Stimulated activated CD8-positive, alpha-beta memory T cell treated with anti-CD3 and anti-CD28 coated beads, Interleukin-7, amount 100 ng/mL, for 1 hour (primary cell): ENCODE results near the gene RBPMS2.

Experiments
- DNase-seq, 2 donors: peaks; one replicate each; pipeline ENCODE4 v3.0.0-alpha.2; 2020; ENCODE audit warnings: low read depth in 2 of 2

Gene RBPMS2

GRCh38 chr15:64783796-64784195, 8.4 kb upstream of the RBPMS2 start:
- no peak for DNase-seq

DNA sequence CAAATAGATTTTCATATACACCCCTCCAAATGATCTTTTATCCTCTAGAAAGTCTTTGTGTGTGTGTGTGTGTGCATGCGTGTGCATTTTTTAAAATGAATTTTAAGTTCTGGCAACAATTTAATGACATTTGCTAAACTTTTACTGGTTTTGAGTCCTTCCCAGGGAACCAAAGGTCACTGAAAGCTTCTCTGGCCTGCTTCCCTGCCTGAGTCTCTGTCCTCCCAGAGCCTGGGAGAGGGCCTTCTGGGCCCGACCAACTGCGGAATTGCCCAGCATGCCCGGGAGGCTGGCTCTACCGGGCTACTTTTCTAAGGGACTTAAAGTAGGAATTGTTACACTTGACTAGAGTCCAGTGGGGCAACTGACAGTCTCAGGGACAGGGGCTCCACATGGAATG, 7.4 kb upstream of the RBPMS2 start:
- no peak for DNase-seq

- no peak for DNase-seq
These were observed 5.9 kb upstream of the RBPMS2 start for GRCh38 chr15:64781299-64781698.

DNA sequence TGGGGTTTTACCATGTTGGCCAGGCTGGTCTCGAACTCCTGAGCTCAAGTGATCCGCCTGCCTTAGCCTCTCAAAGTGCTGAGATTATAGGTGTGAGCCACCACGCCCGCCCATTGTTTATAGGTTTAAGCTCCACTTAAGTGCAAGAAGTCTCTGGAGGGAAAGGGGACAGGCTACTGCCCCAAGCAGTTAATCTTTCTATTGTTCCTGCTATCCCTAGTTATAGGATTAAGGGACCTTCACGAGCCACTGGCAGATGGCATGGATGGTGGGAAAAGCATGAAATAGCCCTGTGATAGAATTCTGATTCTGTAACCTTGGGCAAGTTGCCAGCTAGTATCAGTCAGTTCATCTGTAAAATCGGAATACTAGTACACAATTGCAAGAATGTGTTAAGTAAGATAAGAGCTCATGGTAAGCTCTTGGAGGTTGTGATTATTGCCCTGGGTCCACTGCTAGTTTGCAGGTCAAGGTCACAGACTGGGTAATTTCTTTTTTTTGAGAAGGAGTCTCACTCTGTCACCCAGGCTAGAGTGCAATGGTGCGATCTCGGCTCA, 5.3 kb upstream of the RBPMS2 start:
- DNase-seq = no peak

DNA sequence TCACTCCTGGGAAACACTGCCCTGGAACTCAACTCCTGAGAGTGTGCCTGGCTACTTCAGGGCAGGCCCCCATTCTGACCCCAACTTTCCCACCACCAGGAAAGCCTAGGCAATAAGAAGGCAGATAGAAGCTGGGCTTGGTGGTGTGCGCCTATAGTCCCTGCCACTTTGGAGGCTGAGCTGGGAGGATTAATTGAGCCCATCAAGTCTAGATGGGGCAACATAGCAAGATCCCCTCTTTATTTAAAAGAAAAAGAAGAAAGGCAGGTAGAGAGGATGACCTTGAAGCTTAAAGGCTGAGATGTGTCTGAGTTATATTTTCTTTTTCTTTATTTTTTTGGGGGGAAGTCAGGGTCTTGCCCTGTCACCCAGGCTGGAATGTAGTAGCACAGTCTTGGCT, 4.2 kb upstream of the RBPMS2 start:
- no peak for DNase-seq

GRCh38 chr15:64779024-64779423, 3.6 kb upstream of the RBPMS2 start:
- no peak for DNase-seq

DNA sequence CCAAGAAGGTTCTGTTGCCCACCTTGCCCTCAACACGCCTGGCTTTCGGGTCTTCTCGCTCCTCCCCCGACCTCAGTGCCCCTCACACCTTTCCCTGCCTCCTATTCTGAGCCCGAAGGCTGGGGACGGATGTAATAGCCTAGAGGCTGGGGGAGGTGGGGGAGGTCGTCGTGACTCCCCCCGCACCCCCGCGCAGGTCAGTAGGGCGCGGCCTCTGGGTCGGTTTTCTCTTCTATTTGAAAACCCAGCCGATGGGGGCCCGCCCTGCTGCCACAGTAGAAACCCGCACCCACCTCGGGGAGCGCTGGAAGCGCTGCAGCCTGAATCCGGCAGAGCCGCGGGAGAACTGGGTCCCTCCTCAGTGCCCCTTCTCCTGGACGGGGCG, 1.0 kb upstream of the RBPMS2 start:
- DNase-seq = no peak

GRCh38 chr15:64774629-64775493, 528 bp downstream of the RBPMS2 start:
- DNase-seq = no peak

DNA sequence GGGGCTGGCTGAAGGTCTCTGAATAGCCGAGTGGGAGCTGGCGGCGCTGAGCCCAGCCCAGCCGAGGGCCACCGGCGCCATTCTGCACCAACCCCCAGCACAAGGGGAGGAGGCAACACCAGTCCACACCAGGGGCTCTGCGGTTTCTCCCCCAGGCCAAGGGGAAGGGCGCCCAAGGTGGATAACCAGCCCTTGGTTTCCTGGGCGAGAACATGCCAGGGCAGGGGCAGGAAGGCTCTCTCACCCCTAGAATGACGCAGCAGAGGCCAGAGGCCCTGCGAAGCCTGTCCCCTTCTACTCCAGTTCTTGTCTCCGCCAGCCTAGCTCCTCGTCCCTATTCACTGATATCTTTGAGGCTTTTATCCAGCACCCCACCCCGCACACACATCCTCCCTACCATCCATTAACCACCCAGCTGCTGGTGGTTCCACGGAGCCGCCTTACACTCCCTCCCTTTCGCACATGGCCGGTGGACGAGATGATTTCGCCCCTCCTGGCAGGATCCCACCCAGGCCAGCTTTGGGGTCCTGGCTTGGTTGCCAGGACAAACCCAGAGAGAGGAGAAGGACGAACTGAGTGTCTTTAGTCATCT, 1.3 kb downstream of the RBPMS2 start:
- DNase-seq = no peak

DNA sequence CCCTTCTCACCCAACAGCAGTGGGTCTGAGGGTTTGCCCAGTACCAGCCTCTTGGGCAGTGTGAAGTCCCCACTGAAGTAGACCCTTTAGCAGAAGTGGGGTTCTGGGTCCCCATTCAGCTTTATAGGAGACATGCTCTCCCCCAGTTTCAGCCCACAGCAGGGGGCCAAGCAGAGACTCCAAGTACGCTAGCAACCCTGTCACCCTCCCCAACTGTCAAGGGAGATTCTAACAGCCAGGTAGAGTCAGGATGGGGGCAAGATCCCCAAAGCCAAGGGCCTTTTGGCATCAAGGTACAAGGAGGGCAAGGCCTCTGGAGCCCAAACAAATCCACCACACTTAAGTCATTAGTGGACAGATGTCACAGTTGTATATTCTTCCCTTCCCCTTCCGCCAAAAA, 1.8 kb downstream of the RBPMS2 start:
- no peak for DNase-seq

- DNase-seq = no peak
These were observed 2.4 kb downstream of the RBPMS2 start for GRCh38 chr15:64772964-64773363.

GRCh38 chr15:64772488-64772887, 2.9 kb downstream of the RBPMS2 start:
- no peak for DNase-seq

DNA sequence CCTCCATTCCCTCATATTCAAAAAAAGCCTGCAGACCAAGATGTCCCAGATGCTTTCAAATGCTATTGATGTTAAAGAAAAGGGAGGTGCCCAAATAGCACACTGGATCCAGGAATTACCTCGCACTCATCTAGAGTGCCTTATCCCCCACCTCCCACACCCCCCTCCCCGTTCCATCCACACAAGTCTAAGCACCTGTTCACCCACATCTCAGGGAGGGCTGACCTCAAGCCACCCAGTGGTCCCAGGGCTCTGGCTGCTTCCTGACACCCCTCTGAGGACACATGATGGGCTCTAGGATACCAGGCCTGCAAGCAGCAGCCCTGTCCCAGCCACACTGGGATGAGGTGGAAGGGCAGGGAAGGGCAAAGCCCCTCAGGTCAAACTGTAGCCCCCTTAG, 4.8 kb downstream of the RBPMS2 start:
- no peak for DNase-seq

GRCh38 chr15:64767203-64767602, 8.2 kb downstream of the RBPMS2 start:
- DNase-seq = no peak

DNA sequence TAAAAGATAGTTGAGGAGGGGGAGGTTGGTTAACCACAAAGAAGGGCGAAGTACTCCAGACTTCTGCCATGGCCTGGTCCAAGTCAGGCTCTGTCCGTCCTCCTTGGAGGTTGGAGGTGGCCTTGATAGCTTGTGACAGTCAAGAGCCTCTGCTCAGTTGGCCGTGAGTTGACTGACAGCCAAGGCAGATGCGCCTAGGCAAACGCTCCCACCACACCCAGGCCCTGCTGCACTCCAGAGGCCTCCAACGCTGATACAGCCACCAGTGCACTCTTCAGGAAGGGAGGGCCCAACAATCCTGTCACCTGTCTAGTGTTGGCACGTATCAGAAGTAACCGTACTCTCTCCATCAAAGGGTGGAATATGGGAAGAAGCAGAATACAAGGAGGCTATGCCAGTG, 9.3 kb downstream of the RBPMS2 start:
- no peak for DNase-seq

DNA sequence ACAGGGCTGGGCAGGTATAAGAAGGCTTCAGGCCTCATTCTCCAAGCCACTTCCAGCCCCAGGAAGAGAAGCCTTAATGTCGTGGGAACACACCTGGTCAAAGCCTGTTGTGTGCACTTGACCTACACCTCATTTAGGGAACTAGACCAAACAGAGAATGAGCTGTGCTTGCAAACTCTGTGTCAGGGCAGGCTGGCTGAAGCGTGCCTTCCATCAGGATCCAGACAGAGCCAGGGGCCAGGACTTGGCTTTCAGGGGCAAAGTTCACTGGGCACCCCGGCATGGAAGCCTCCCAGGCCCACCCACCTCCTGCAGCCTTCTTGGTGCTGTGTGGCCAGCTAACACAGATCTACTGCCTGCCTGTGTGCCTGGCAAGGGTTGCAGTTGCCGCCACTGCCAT, 11.5 kb downstream of the RBPMS2 start:
- DNase-seq = no peak

- DNase-seq = no peak
These were observed 11.9 kb downstream of the RBPMS2 start for GRCh38 chr15:64763462-64763861.

DNA sequence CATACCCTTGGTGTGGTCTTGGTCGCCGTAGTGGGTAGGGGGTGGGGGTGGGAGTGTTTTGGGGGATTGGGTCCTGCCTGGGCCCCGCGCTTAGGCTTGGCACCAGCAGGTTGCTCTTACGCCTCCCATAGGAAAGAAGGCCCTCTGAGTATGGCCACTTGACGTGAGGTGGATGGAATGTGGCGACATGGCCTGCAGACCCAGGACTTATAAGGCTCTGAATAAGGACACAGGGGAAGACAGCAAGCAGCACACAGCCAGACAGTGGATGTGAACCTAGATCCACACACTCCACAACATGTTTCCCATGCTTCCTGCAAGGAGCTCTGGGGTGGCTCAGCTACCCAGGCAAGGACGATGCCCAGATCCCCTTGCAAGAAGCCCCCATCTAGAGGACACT, 12.4 kb downstream of the RBPMS2 start:
- DNase-seq = no peak

- no peak for DNase-seq
These were observed 12.8 kb downstream of the RBPMS2 start for GRCh38 chr15:64762546-64762945.

- DNase-seq = no peak
These were observed 14.2 kb downstream of the RBPMS2 start for GRCh38 chr15:64761156-64761555.

GRCh38 chr15:64760056-64760455, 15.3 kb downstream of the RBPMS2 start:
- DNase-seq = no peak

- DNase-seq = no peak
These were observed 19.9 kb downstream of the RBPMS2 start for GRCh38 chr15:64755427-64755940.
